HCT116 (cell line): ENCODE results near the gene STK38L. TPM values are rescaled to one million over a fixed set of nuclear protein-coding genes. Genes with fewer than 3 reads are reported as not detected.

Experiments used
- ATAC-seq: fragments of 200-7000 bp; cut with Tn5 transposase; 2 replicates; pipeline ENCODE4 v1.9.1; 2020; ENCODE audit warnings: mild to moderate bottlenecking, moderate library complexity
- BruUV-seq: library from RNA; stranded (reverse); fragments of 400-500 nt; replicated peaks from 2 replicates; lab custom pipeline; 2021; lab: Mats Ljungman, UMichigan
- CTCF ChIA-PET: fragments of 300-600 bp; sonication (Branson Sonifier 250); formaldehyde crosslinking; loops from one replicate; lab custom pipeline; 2021; ENCODE audit warnings: antibody characterized with exemption; lab: Charles Lee
- POLR2A ChIA-PET: fragments of 300-600, 350-600 bp; sonication (Branson Sonifier 250); formaldehyde crosslinking; loops from one replicate; lab custom pipeline; 2021; ENCODE audit warnings: antibody characterized with exemption; lab: Charles Lee
- RAD21 ChIA-PET, 2 experiments: fragments of 300-600 bp; sonication (Branson Sonifier 250); formaldehyde crosslinking; loops; one replicate each; lab custom pipeline; 2023; ENCODE audit warnings: low total read pairs in 2 of 2; ENCODE audit not compliant: uncharacterized antibody in 2 of 2, unreplicated experiment in 2 of 2, low non-redundant PET in 1 of 2; lab: Charles Lee
- DNase-seq: peaks from one replicate; pipeline ENCODE4 v3.0.0-alpha.2; 2010; ENCODE audit warnings: low read depth, low spot score
- H2AFZ ChIP-seq: fragments of 200-600 bp; shearing (Covaris generic), sonication (generic); 2 replicates; pipeline ENCODE4 v1.6.1; 2017; ENCODE audit warnings: low read depth, mixed run types, mixed read lengths, antibody characterized with exemption, low read length; ENCODE audit not compliant: poor library complexity, severe bottlenecking
- H3K27ac ChIP-seq: 2 replicates; pipeline ENCODE4 v1.5.1; 2012; ENCODE audit warnings: low read depth, low read length
- H3K27me3 ChIP-seq: fragments of 200-600 bp; sonication (generic); 2 replicates; pipeline ENCODE4 v1.6.1; 2016; ENCODE audit warnings: mixed run types, low read length, mixed read lengths; ENCODE audit not compliant: insufficient read depth
- H3K36me3 ChIP-seq, 2 experiments: fragments of 200-500 bp in 1 of 2; fragments of 200-600 bp in 1 of 2; sonication (Bioruptor generic) in 1 of 2; sonication (generic) in 1 of 2; 2 replicates each; pipeline versions ENCODE4 v1.5.1 to v1.6.1; 2014 to 2016; ENCODE audit warnings: low read length in 2 of 2, inconsistent platforms in 1 of 2, mixed read lengths in 1 of 2, mixed run types in 1 of 2; ENCODE audit not compliant: insufficient read depth in 2 of 2, control insufficient read depth in 1 of 2
- H3K4me1 ChIP-seq, 2 experiments: fragments of 200-600 bp in 1 of 2; sonication (generic) in 1 of 2; 2 replicates each; pipeline versions ENCODE4 v1.5.1 to v1.6.1; 2012 to 2017; ENCODE audit warnings: low read length in 2 of 2, inconsistent platforms in 1 of 2, mild to moderate bottlenecking in 1 of 2, mixed read lengths in 1 of 2, mixed run types in 1 of 2, moderate library complexity in 1 of 2; ENCODE audit not compliant: insufficient read depth in 2 of 2, control insufficient read depth in 1 of 2
- H3K4me2 ChIP-seq: fragments of 200-600 bp; sonication (generic); 2 replicates; pipeline ENCODE4 v1.6.1; 2017; ENCODE audit warnings: mixed run types, low read length, mixed read lengths
- H3K4me3 ChIP-seq, 2 experiments: fragments of 200-600 bp in 1 of 2; sonication (generic) in 1 of 2; replicated peaks in 1 of 2; 2 replicates each; pipeline ENCODE4 v1.5.1; 2011 to 2016; ENCODE audit warnings: low read length in 2 of 2, control low read depth in 1 of 2, low read depth in 1 of 2, mild to moderate bottlenecking in 1 of 2, mixed read lengths in 1 of 2, mixed run types in 1 of 2
- H3K79me2 ChIP-seq: fragments of 200-600 bp; sonication (generic); 2 replicates; pipeline ENCODE4 v1.6.1; 2017; ENCODE audit warnings: mild to moderate bottlenecking, mixed run types, low read length, moderate library complexity, mixed read lengths; ENCODE audit not compliant: insufficient read depth
- H3K9ac ChIP-seq: fragments of 200-600 bp; sonication (generic); 2 replicates; pipeline ENCODE4 v1.6.1; 2016; ENCODE audit warnings: low read length, mixed read lengths
- H3K9me2 ChIP-seq: fragments of 200-600 bp; sonication (generic), shearing (Covaris generic); 2 replicates; pipeline ENCODE4 v1.6.1; 2017; ENCODE audit warnings: mixed run types, mild to moderate bottlenecking, moderate library complexity; ENCODE audit not compliant: insufficient read depth
- H3K9me3 ChIP-seq, 2 experiments: fragments of 200-500 bp in 1 of 2; fragments of 200-600 bp in 1 of 2; sonication (Bioruptor generic) in 1 of 2; sonication (generic) in 1 of 2; 2 replicates each; pipeline ENCODE4 v1.6.1; 2014 to 2017; ENCODE audit warnings: low read length in 2 of 2, mixed read lengths in 2 of 2, inconsistent platforms in 1 of 2, low read depth in 1 of 2, mild to moderate bottlenecking in 1 of 2, mixed run types in 1 of 2, moderate library complexity in 1 of 2; ENCODE audit not compliant: control insufficient read depth in 1 of 2, insufficient read depth in 1 of 2
- H4K20me1 ChIP-seq: fragments of 200-600 bp; sonication (generic), shearing (Covaris generic); 2 replicates; pipeline ENCODE4 v1.6.1; 2017; ENCODE audit warnings: mixed run types, mild to moderate bottlenecking, moderate library complexity; ENCODE audit not compliant: insufficient read depth
- ATF3 ChIP-seq: IDR thresholded peaks from 2 replicates; pipeline ENCODE4 v1.6.1; 2012
- CBX3 ChIP-seq: IDR thresholded peaks from 2 replicates; pipeline ENCODE4 v1.6.1; 2012; ENCODE audit warnings: low read depth
- CEBPB ChIP-seq: IDR thresholded peaks from 2 replicates; pipeline ENCODE4 v1.6.1; 2012; ENCODE audit warnings: low read depth
- EZH2 ChIP-seq: fragments of 200-600 bp; sonication (generic); IDR thresholded peaks from 2 replicates; pipeline ENCODE4 v1.6.1; 2017; ENCODE audit warnings: antibody characterized with exemption, mixed run types
- FOSL1 ChIP-seq: IDR thresholded peaks from 2 replicates; pipeline ENCODE4 v1.6.1; 2012; ENCODE audit warnings: low read depth
- JUND ChIP-seq: IDR thresholded peaks from 2 replicates; pipeline ENCODE4 v1.6.1; 2012
- POLR2A ChIP-seq: IDR thresholded peaks from 2 replicates; pipeline ENCODE4 v1.7.0; 2011; ENCODE audit warnings: borderline replicate concordance; ENCODE audit not compliant: insufficient read depth, insufficient read length; ENCODE audit errors: extremely low read depth
- POLR2AphosphoS5 ChIP-seq: IDR thresholded peaks from 2 replicates; pipeline ENCODE4 v1.6.1; 2011; ENCODE audit warnings: mild to moderate bottlenecking, low read depth, low read length, moderate library complexity
- RAD21 ChIP-seq: IDR thresholded peaks from 2 replicates; pipeline ENCODE4 v1.6.1; 2012; ENCODE audit warnings: low read depth, mild to moderate bottlenecking
- REST ChIP-seq: IDR thresholded peaks from 2 replicates; pipeline ENCODE4 v1.6.1; 2012; ENCODE audit warnings: low read depth
- SIN3A ChIP-seq: IDR thresholded peaks from 2 replicates; pipeline ENCODE4 v1.6.1; 2012; ENCODE audit warnings: low read depth
- SP1 ChIP-seq: IDR thresholded peaks from 2 replicates; pipeline ENCODE4 v1.6.1; 2012; ENCODE audit warnings: low read depth
- SRF ChIP-seq: IDR thresholded peaks from 2 replicates; pipeline ENCODE4 v1.6.1; 2012; ENCODE audit warnings: low read depth
- TCF7L2 ChIP-seq: IDR thresholded peaks from 2 replicates; pipeline ENCODE4 v1.7.0; 2011; ENCODE audit warnings: borderline replicate concordance, inconsistent platforms; ENCODE audit not compliant: insufficient read depth, insufficient read length; ENCODE audit errors: extremely low read depth
- YY1 ChIP-seq: IDR thresholded peaks from 2 replicates; pipeline ENCODE4 v1.6.1; 2011; ENCODE audit warnings: low read length, low read depth, moderate library complexity, mild to moderate bottlenecking; ENCODE audit not compliant: insufficient replicate concordance; ENCODE audit errors: extremely low read depth
- ZFX ChIP-seq: fragments of 450-650 bp; IDR thresholded peaks from 2 replicates; pipeline ENCODE4 v1.6.1; 2017
- ZNF274 ChIP-seq: fragments of 200-500 bp; sonication (Bioruptor generic); IDR thresholded peaks from 2 replicates; pipeline ENCODE4 v1.6.1; 2014; ENCODE audit warnings: mild to moderate bottlenecking, low read depth, low read length, inconsistent platforms
- intact Hi-C: fragments of 100-400 bp; cut with micrococcal nuclease; formaldehyde crosslinking; loops from 2 replicates; pipeline ENCODE4 v1.10.0; 2022
- total RNA-seq: library from RNA; stranded (reverse); gene quantifications from one replicate; pipeline ENCODE4 v1.2.1, GENCODE V29; 2021; ENCODE audit not compliant: unreplicated experiment
- TF ChIP-seq, protein P1 (sequence below), 3 experiments: fragments of 200-600 bp in 1 of 3; sonication (generic) in 1 of 3; IDR thresholded peaks in 2 of 3; conservative IDR thresholded peaks in 1 of 3; 2 replicates each; pipeline ENCODE4 v1.5.1; 2012 to 2017; ENCODE audit warnings: low read depth in 2 of 3, low read length in 2 of 3, antibody characterized with exemption in 1 of 3, borderline replicate concordance in 1 of 3, control low read depth in 1 of 3, mild to moderate bottlenecking in 1 of 3, mixed read lengths in 1 of 3, mixed run types in 1 of 3, moderate library complexity in 1 of 3; ENCODE audit not compliant: insufficient read depth in 1 of 3
- TF ChIP-seq, protein P2 (sequence below): IDR thresholded peaks from 2 replicates; pipeline ENCODE4 v1.6.1; 2011; ENCODE audit warnings: mild to moderate bottlenecking, low read length, moderate library complexity; ENCODE audit not compliant: insufficient replicate concordance; ENCODE audit errors: extremely low read depth
- TF ChIP-seq, protein P3 (sequence below): IDR thresholded peaks from 2 replicates; pipeline ENCODE4 v1.6.1; 2012

The STK38L gene
- total RNA-seq, 1 experiment from 2014 or later, result 23.9 TPM

- DNase-seq, result no peak
- H3K9ac ChIP-seq, result no peak overlapping the region
- no peak overlapping the region for H2AFZ ChIP-seq
- no peak overlapping the region for H3K4me2 ChIP-seq
- no peak overlapping the region for H3K27ac ChIP-seq
- TF ChIP-seq ZNF274 (no peak), EZH2 (no peak), CBX3 (no peak), FOSL1 (no peak), ATF3 (no peak), TCF7L2 (no peak), YY1 (no peak), RAD21 (no peak), ZFX (no peak), POLR2A (no peak), REST (no peak), CEBPB (no peak), SIN3A (no peak), SP1 (no peak), SRF (no peak), JUND (no peak), POLR2AphosphoS5 (no peak)
- TF ChIP-seq, protein P1, sequence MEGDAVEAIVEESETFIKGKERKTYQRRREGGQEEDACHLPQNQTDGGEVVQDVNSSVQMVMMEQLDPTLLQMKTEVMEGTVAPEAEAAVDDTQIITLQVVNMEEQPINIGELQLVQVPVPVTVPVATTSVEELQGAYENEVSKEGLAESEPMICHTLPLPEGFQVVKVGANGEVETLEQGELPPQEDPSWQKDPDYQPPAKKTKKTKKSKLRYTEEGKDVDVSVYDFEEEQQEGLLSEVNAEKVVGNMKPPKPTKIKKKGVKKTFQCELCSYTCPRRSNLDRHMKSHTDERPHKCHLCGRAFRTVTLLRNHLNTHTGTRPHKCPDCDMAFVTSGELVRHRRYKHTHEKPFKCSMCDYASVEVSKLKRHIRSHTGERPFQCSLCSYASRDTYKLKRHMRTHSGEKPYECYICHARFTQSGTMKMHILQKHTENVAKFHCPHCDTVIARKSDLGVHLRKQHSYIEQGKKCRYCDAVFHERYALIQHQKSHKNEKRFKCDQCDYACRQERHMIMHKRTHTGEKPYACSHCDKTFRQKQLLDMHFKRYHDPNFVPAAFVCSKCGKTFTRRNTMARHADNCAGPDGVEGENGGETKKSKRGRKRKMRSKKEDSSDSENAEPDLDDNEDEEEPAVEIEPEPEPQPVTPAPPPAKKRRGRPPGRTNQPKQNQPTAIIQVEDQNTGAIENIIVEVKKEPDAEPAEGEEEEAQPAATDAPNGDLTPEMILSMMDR (IDR thresholded peaks at IDR 0.05 in 2 of 3, conservative IDR thresholded peaks at IDR 0.05 in 1 of 3; ENCODE audit: borderline replicate concordance in 1 of 3, insufficient read depth in 1 of 3, low read depth in 2 of 3, low read length in 2 of 3), result no peak
- TF ChIP-seq, protein P2, sequence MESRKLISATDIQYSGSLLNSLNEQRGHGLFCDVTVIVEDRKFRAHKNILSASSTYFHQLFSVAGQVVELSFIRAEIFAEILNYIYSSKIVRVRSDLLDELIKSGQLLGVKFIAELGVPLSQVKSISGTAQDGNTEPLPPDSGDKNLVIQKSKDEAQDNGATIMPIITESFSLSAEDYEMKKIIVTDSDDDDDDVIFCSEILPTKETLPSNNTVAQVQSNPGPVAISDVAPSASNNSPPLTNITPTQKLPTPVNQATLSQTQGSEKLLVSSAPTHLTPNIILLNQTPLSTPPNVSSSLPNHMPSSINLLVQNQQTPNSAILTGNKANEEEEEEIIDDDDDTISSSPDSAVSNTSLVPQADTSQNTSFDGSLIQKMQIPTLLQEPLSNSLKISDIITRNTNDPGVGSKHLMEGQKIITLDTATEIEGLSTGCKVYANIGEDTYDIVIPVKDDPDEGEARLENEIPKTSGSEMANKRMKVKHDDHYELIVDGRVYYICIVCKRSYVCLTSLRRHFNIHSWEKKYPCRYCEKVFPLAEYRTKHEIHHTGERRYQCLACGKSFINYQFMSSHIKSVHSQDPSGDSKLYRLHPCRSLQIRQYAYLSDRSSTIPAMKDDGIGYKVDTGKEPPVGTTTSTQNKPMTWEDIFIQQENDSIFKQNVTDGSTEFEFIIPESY, result no peak
- TF ChIP-seq, protein P3, sequence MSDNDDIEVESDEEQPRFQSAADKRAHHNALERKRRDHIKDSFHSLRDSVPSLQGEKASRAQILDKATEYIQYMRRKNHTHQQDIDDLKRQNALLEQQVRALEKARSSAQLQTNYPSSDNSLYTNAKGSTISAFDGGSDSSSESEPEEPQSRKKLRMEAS, result no peak
- H3K9me2 ChIP-seq, result no peaks in the 10 kb centered on the region
- H3K36me3 ChIP-seq, result no peaks in the 10 kb centered on the region
- ChIA-PET POLR2A (no interaction called here), RAD21 (no interaction called here), CTCF (no interaction called here)
- no peak overlapping the region for H3K4me3 ChIP-seq
- no peaks in the 10 kb centered on the region for H4K20me1 ChIP-seq
- peaks cover 14% of the 10 kb centered on the region for H3K79me2 ChIP-seq
- BruUV-seq, result no TSS peak
- H3K27me3 ChIP-seq, result no peaks in the 10 kb centered on the region
- intact Hi-C loops, result no loop called here
- ATAC-seq, result no peak
- peaks cover 15 to 31% of the 10 kb centered on the region in 2 experiments for H3K4me1 ChIP-seq
- H3K9me3 ChIP-seq, result no peaks in the 10 kb centered on the region
These were observed 90.6 kb downstream of the STK38L start for GRCh38 chr12:27334721-27335082.
